Placental epithelial cell (primary cell): ENCODE data around the gene TRIM42. TPM values are rescaled to one million over a fixed set of nuclear protein-coding genes. Genes with fewer than 3 reads are reported as not detected.

Experiments
- total RNA-seq: library from RNA; depleted of rRNA; stranded (reverse); fragments of >200 nt; gene quantifications from 2 replicates; pipeline ENCODE4 v1.2.3, GENCODE V29; 2012

Gene TRIM42
- not detected in 2 replicates for total RNA-seq

GRCh38 chr3:140677764-140678163 lies at the start of gene TRIM42:
TSS of gene TRIM42 (plus strand) at chr3:140678064. CDS start at chr3:140678230, 166 bp downstream.

